GM12865 (cell line): ENCODE results near the gene KCTD16.

Experiments used
- DNase-seq: peaks from one replicate; pipeline ENCODE4 v3.0.0; 2010; ENCODE audit warnings: low read depth
- H3K4me3 ChIP-seq: 2 replicates; pipeline ENCODE4 v1.5.1; 2011; ENCODE audit warnings: mild to moderate bottlenecking, low read depth, low read length, control low read depth
- CTCF ChIP-seq: IDR thresholded peaks from 2 replicates; pipeline ENCODE4 v1.5.1; 2011; ENCODE audit warnings: low read length, control low read depth, low read depth, inconsistent platforms; ENCODE audit not compliant: insufficient read depth; ENCODE audit errors: missing control alignments

KCTD16 gene

GRCh38 chr5:144487761-144488160 lies 317.1 kb downstream of the KCTD16 start:
- TF ChIP-seq CTCF, result no peak
- DNase-seq, result no peak
- H3K4me3 ChIP-seq, result no peak overlapping the region

GRCh38 chr5:144503123-144503522 lies 332.4 kb downstream of the KCTD16 start:
- H3K4me3 ChIP-seq, result no peak overlapping the region
- no peak for DNase-seq

GRCh38 chr5:144504929-144505577 lies 334.4 kb downstream of the KCTD16 start:
- no peak for DNase-seq
- no peak overlapping the region for H3K4me3 ChIP-seq
- no peak for TF ChIP-seq CTCF

More at GRCh38 chr5:144503123-144503522, 332.4 kb downstream of the KCTD16 start:
- no peak for TF ChIP-seq CTCF

- H3K4me3 ChIP-seq, result no peak overlapping the region
- no peak for DNase-seq
- TF ChIP-seq CTCF, result no peak
These were observed 340.3 kb downstream of the KCTD16 start for GRCh38 chr5:144510845-144511579.

GRCh38 chr5:144511580-144512072 lies 341.0 kb downstream of the KCTD16 start:
- TF ChIP-seq CTCF, result no peak
- no peak overlapping the region for H3K4me3 ChIP-seq
- no peak for DNase-seq

- H3K4me3 ChIP-seq, result no peak overlapping the region
- DNase-seq, result no peak
- no peak for TF ChIP-seq CTCF
These were observed 352.0 kb downstream of the KCTD16 start for GRCh38 chr5:144522698-144523097.
